ENCODE data around the gene CLIC5. TPM values are rescaled to one million over a fixed set of nuclear protein-coding genes. Genes with fewer than 3 reads are reported as not detected.

The CLIC5 gene
- total RNA-seq, 4 donors from 2014 or later, result 78.6 to 97.0 (median 91.7) TPM

- ATAC-seq (no peak), DNase-seq (no peak)
- Histone ChIP-seq H3K27ac (peak overlapping the region; percentile 81 to 87 (median 86)), H3K4me1 (peaks cover 37 to 41% of the 10 kb centered on the region in 2 donors), H3K9me3 (no peaks in the 10 kb centered on the region), H3K36me3 (no peaks in the 10 kb centered on the region), H3K4me3 (no peak overlapping the region), H3K27me3 (no peaks in the 10 kb centered on the region)
- in situ Hi-C loops (cut with MboI; ENCODE audit: low sequenced_read_pairs in 4 of 4), result loop anchor here (25.0 kb wide), 3 partner anchors 117 to 583 kb away; no protein-coding TSS in a partner anchor
- TF ChIP-seq CTCF (IDR thresholded peaks at IDR 0.05 in 4 of 5, conservative IDR thresholded peaks at IDR 0.05 in 1 of 5) (no peak), POLR2A (IDR thresholded peaks at IDR 0.05) (no peak)
- intact Hi-C loops (cut with DNase I; ENCODE audit: low total_unique reads), result loop anchor here (5.0 kb wide), 2 partner anchors 73 to 122 kb away; partner anchors contain the start of gene ENPP4
These were observed 38.9 kb upstream of the CLIC5 start for GRCh38 chr6:46054516-46054915.

GRCh38 chr6:46053039-46053933 lies 37.6 kb upstream of the CLIC5 start:
- intact Hi-C loops (cut with DNase I; ENCODE audit: low total_unique reads), result loop anchor here (5.0 kb wide), 2 partner anchors 74 to 121 kb away; partner anchors contain the start of gene ENPP4

GRCh38 chr6:46052479-46052878 lies 36.8 kb upstream of the CLIC5 start:
- no peaks in the 10 kb centered on the region for H3K36me3 ChIP-seq
- in situ Hi-C loops (cut with MboI; ENCODE audit: low sequenced_read_pairs in 4 of 4) (loop anchor here (25.0 kb wide), 3 partner anchors 115 to 585 kb away; no protein-coding TSS in a partner anchor), intact Hi-C loops (cut with DNase I; ENCODE audit: low total_unique reads) (loop anchor here (5.0 kb wide), 2 partner anchors 75 to 120 kb away; partner anchors contain the start of gene ENPP4)
- no peak for ATAC-seq
- H3K27ac ChIP-seq, result peak overlapping the region; percentile 81 to 87 (median 86)
- peak in 1 of 2 donors; percentile 34 for DNase-seq
- TF ChIP-seq POLR2A (IDR thresholded peaks at IDR 0.05) (no peak), CTCF (IDR thresholded peaks at IDR 0.05 in 4 of 5, conservative IDR thresholded peaks at IDR 0.05 in 1 of 5) (no peak)
- H3K9me3 ChIP-seq, result no peaks in the 10 kb centered on the region
- H3K4me1 ChIP-seq, result peaks cover 37 to 48% of the 10 kb centered on the region in 2 donors
- H3K27me3 ChIP-seq, result no peaks in the 10 kb centered on the region
- no peak overlapping the region for H3K4me3 ChIP-seq

More at GRCh38 chr6:46053039-46053933, 37.6 kb upstream of the CLIC5 start:
- no peaks in the 10 kb centered on the region for H3K36me3 ChIP-seq
- TF ChIP-seq CTCF (IDR thresholded peaks at IDR 0.05 in 4 of 5, conservative IDR thresholded peaks at IDR 0.05 in 1 of 5), result no peak
- TF ChIP-seq POLR2A (IDR thresholded peaks at IDR 0.05), result peak; percentile 55 to 62
- in situ Hi-C loops (cut with MboI; ENCODE audit: low sequenced_read_pairs in 4 of 4), result loop anchor here (25.0 kb wide), 3 partner anchors 116 to 584 kb away; no protein-coding TSS in a partner anchor
- no peaks in the 10 kb centered on the region for H3K9me3 ChIP-seq
- no peaks in the 10 kb centered on the region for H3K27me3 ChIP-seq
- H3K4me3 ChIP-seq, result no peak overlapping the region
- H3K4me1 ChIP-seq, result peaks cover 37 to 47% of the 10 kb centered on the region in 2 donors
- DNase-seq (peak; percentile 58 to 67), ATAC-seq (peak; percentile 97 to 98)
- H3K27ac ChIP-seq, result peak overlapping the region; percentile 81 to 87 (median 86)

- H3K36me3 ChIP-seq, result no peaks in the 10 kb centered on the region
- DNase-seq (no peak), ATAC-seq (no peak)
- H3K9me3 ChIP-seq, result no peaks in the 10 kb centered on the region
- TF ChIP-seq POLR2A (IDR thresholded peaks at IDR 0.05), result no peak
- no peak for TF ChIP-seq CTCF (IDR thresholded peaks at IDR 0.05 in 4 of 5, conservative IDR thresholded peaks at IDR 0.05 in 1 of 5)
- intact Hi-C loops (cut with DNase I; ENCODE audit: low total_unique reads), result loop anchor here (5.0 kb wide), 2 partner anchors 75 to 120 kb away; partner anchors contain the start of gene ENPP4
- in situ Hi-C loops (cut with MboI; ENCODE audit: low sequenced_read_pairs in 4 of 4), result loop anchor here (25.0 kb wide), 3 partner anchors 115 to 585 kb away; no protein-coding TSS in a partner anchor
- no peak overlapping the region for H3K4me3 ChIP-seq
- peaks cover 39 to 50% of the 10 kb centered on the region in 2 donors for H3K4me1 ChIP-seq
- H3K27me3 ChIP-seq, result no peaks in the 10 kb centered on the region
- peak overlapping the region; percentile 81 to 87 (median 86) for H3K27ac ChIP-seq
These were observed 36.3 kb upstream of the CLIC5 start for GRCh38 chr6:46051962-46052361.
